ENCODE results near the gene MPPED1.

Gene MPPED1

DNA sequence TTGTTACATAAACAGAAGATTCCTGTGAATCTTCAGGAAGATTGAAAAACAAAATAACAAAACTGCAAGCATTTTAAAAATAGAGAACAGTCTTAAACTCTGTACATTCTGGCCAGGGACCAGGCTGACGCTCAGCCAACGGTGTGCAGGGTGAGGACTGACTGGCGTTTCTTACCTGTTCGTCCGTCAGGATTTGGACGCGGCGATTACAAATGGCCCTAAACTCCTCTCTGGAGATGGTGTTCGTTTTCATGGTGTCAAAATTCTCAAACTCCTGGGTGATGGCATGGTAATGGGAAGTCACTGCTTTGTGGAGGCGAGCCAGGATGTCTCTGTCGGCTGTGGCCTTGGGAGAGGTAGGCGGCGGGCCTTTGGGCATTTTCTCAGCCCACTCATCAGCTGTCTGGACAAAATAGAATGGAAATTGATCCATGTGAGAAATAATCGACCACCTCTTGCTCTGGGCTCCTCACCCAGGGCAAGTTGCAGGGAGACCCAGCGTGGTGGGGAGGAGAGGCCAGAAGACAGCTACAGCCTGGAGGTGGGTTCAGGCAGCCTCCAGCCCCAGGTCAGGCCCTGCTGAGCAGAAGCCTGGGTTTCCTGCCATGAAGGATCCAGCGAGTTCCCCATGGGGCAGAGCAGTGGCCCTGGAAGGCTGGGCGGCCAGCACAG is 143.0 kb downstream of the MPPED1 start:
- Histone ChIP-seq H3K79me1 (replicated peaks; ENCODE audit: low read length, poor library complexity, severe bottlenecking) (no peaks in the 10 kb centered on the region), H2BK120ac (ENCODE audit: low read depth, low read length) (no peak overlapping the region), H4K8ac (ENCODE audit: low read length) (no peak overlapping the region), H4K91ac (ENCODE audit: low read length) (no peak overlapping the region), H2AFZ (ENCODE audit: low read depth, low read length) (no peak overlapping the region), H2BK5ac (ENCODE audit: low read depth, low read length, poor library complexity, severe bottlenecking) (no peak overlapping the region), H3K4ac (ENCODE audit: low read depth in 1 of 2, low read length in 2 of 2) (no peak overlapping the region), H3K4me3 (ENCODE audit: insufficient read depth in 1 of 2, low read depth in 1 of 2, low read length in 2 of 2) (no peak overlapping the region), H3K36me3 (ENCODE audit: control insufficient read depth in 1 of 2, insufficient read depth in 2 of 2, low read depth in 1 of 2, low read length in 2 of 2) (no peaks in the 10 kb centered on the region), H3K18ac (ENCODE audit: low read depth in 1 of 2, low read length in 2 of 2) (no peak overlapping the region), H3K9ac (ENCODE audit: low read length) (no peak overlapping the region), H3K4me1 (ENCODE audit: control insufficient read depth, insufficient read depth, low read depth, low read length) (no peaks in the 10 kb centered on the region), H3K27me3 (ENCODE audit: control insufficient read depth in 1 of 2, insufficient read depth in 1 of 2, low read length in 2 of 2) (no peaks in the 10 kb centered on the region), H3K27ac (ENCODE audit: low read length, poor library complexity, severe bottlenecking) (no peak overlapping the region), H2BK12ac (ENCODE audit: low read length in 2 of 2) (no peak overlapping the region), H3K14ac (ENCODE audit: low read length in 2 of 2) (no peak overlapping the region), H3K23ac (ENCODE audit: low read length in 2 of 2) (no peak overlapping the region), H3K9me3 (ENCODE audit: control insufficient read depth, low read length) (peaks cover 10% of the 10 kb centered on the region), H2BK15ac (ENCODE audit: low read depth, poor library complexity, severe bottlenecking) (no peak overlapping the region), H2AK5ac (ENCODE audit: low read length, severe bottlenecking) (no peak overlapping the region), H3K4me2 (ENCODE audit: low read length, poor library complexity, severe bottlenecking) (no peak overlapping the region)
- 83% methylated on average over 17 of the region's 17 CpGs for WGBS
- DNase-seq, result no peak

DNA sequence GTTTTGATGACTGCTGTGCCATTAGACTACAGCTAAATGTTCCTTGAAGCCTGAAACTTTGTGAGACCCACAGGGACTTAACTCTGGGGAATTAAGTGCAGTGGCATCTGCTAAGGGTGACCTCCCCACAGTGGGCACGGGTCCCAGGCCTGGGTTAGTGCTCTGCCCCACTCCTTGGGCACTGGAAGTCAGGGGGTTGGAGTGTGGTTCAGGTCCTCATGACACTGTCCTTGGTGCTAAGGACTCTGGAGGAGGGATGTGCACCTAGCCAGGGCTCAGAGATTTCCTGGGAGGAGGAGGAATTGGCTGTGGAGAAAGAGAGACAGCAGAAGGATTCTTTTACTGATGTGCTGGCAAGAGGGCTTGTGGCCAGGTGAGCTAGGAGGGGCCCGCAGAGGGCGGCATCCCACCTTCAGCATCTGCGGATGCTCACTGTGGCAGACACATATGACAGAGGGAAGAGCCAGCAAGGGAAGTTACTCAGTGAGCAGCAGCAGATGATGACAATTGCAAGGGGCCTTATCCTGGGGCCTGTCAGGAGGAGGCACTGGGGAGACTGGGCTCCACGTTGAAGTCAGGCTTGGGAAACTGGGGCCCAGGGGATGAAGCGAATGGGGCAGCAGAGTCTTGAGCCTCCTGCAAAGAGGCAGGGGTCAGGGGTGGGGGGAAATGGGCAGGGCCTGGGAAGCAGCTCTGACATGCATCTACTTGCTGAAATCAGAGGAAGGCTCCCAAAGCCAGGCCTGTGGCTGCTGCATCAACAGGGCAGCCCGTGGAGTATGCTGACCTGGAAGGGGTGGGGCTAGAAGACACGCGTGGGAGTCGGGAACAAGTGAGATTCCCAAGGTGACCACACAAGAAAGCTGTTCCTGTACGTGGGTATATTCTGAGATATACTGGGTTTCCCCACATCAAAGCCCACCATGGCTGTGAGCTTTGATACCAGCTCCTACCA is 144.0 kb downstream of the MPPED1 start:
- H2BK120ac ChIP-seq (ENCODE audit: low read depth, low read length), result no peak overlapping the region
- H3K9me3 ChIP-seq (ENCODE audit: control insufficient read depth, low read length), result peaks cover 10% of the 10 kb centered on the region
- no peak overlapping the region for H3K27ac ChIP-seq (ENCODE audit: low read length, poor library complexity, severe bottlenecking)
- no peak overlapping the region for H2AFZ ChIP-seq (ENCODE audit: low read depth, low read length)
- no peaks in the 10 kb centered on the region for H3K36me3 ChIP-seq (ENCODE audit: control insufficient read depth in 1 of 2, insufficient read depth in 2 of 2, low read depth in 1 of 2, low read length in 2 of 2)
- no peaks in the 10 kb centered on the region for H3K27me3 ChIP-seq (ENCODE audit: control insufficient read depth in 1 of 2, insufficient read depth in 1 of 2, low read length in 2 of 2)
- no peak overlapping the region for H3K23ac ChIP-seq (ENCODE audit: low read length in 2 of 2)
- no peak overlapping the region for H2BK15ac ChIP-seq (ENCODE audit: low read depth, poor library complexity, severe bottlenecking)
- no peak overlapping the region for H4K8ac ChIP-seq (ENCODE audit: low read length)
- no peak overlapping the region for H3K4me3 ChIP-seq (ENCODE audit: insufficient read depth in 1 of 2, low read depth in 1 of 2, low read length in 2 of 2)
- H2AK5ac ChIP-seq (ENCODE audit: low read length, severe bottlenecking), result no peak overlapping the region
- H3K18ac ChIP-seq (ENCODE audit: low read depth in 1 of 2, low read length in 2 of 2), result no peak overlapping the region
- H2BK12ac ChIP-seq (ENCODE audit: low read length in 2 of 2), result no peak overlapping the region
- no peak overlapping the region for H2BK5ac ChIP-seq (ENCODE audit: low read depth, low read length, poor library complexity, severe bottlenecking)
- no peaks in the 10 kb centered on the region for H3K79me1 ChIP-seq (replicated peaks; ENCODE audit: low read length, poor library complexity, severe bottlenecking)
- H3K9ac ChIP-seq (ENCODE audit: low read length), result no peak overlapping the region
- no peaks in the 10 kb centered on the region for H3K4me1 ChIP-seq (ENCODE audit: control insufficient read depth, insufficient read depth, low read depth, low read length)
- H4K91ac ChIP-seq (ENCODE audit: low read length), result no peak overlapping the region
- no peak overlapping the region for H3K14ac ChIP-seq (ENCODE audit: low read length in 2 of 2)
- 70% methylated on average over 11 of the region's 11 CpGs for WGBS
- H3K4me2 ChIP-seq (ENCODE audit: low read length, poor library complexity, severe bottlenecking), result no peak overlapping the region
- no peak overlapping the region for H3K4ac ChIP-seq (ENCODE audit: low read depth in 1 of 2, low read length in 2 of 2)
- no peak for DNase-seq
